Stimulated activated CD8-positive, alpha-beta memory T cell treated with anti-CD3 and anti-CD28 coated beads, Interleukin-7, amount 100 ng/mL, for 4 hours (primary cell): ENCODE measurements around the gene CDCA5.
A peak's percentile ranks its signal among the peaks of the same experiment; 100 is the strongest.

Experiments
- DNase-seq, 2 donors: peaks; one replicate each; pipeline ENCODE4 v3.0.0-alpha.2; 2020; ENCODE audit warnings: low read depth in 2 of 2

The CDCA5 gene

GRCh38 chr11:65045061-65045460, 38.8 kb downstream of the CDCA5 start:
- no peak for DNase-seq

GRCh38 chr11:65043881-65044501, 39.8 kb downstream of the CDCA5 start:
- DNase-seq = no peak

- no peak for DNase-seq
These were observed 40.9 kb downstream of the CDCA5 start for GRCh38 chr11:65042891-65043290.

GRCh38 chr11:65040847-65041622, 42.8 kb downstream of the CDCA5 start, which contains the start of gene SAC3D1:
TSS of gene SAC3D1 (plus strand) at chr11:65041210. CDS start at chr11:65041293, 83 bp downstream.
- DNase-seq = peak; percentile 68 to 81

GRCh38 chr11:65040520-65040846, 43.4 kb downstream of the CDCA5 start:
- DNase-seq = no peak

- DNase-seq = no peak
These were observed 46.9 kb downstream of the CDCA5 start for GRCh38 chr11:65036931-65037330.

- DNase-seq = no peak
These were observed 48.3 kb downstream of the CDCA5 start for GRCh38 chr11:65035579-65035978.

GRCh38 chr11:65034423-65034822, 49.4 kb downstream of the CDCA5 start:
- DNase-seq = no peak

- no peak for DNase-seq
These were observed 51.6 kb downstream of the CDCA5 start for GRCh38 chr11:65032216-65032615.
